Astrocyte (in vitro differentiated cells and primary cell): ENCODE data around the gene DCST1.

Experiments used
- EZH2 ChIP-seq: IDR thresholded peaks from 2 replicates; pipeline ENCODE4 v1.6.1; 2012; ENCODE audit warnings: mild to moderate bottlenecking, low read length, inconsistent platforms; ENCODE audit not compliant: insufficient read depth
- TF ChIP-seq, protein P1 (sequence below): IDR thresholded peaks from 2 replicates; pipeline ENCODE4 v1.5.1; 2011; ENCODE audit warnings: low read depth, mild to moderate bottlenecking, inconsistent platforms, low read length, moderate library complexity; ENCODE audit not compliant: insufficient read depth

DNA sequence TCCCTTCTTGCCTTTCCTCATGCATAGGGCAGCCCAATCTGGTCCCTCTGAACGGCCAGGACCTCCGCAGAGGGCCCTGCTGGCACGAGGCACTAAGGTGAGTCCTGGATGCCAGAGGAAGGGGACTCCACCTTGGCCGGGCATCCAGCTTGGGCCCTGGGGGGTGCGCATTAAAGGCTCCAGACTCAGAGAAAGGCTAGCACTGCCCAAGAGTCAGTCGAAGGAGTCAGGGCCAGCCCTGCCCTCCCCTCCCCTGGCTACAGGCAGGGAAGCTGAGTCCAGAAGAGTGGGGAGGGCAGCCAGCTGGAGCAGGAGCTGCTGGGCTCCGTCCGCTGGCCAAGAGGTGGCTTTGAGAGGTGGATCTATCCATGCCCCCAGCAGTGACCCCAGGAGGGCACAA is 27.1 kb downstream of the DCST1 start:
- TF ChIP-seq EZH2: no peak
- TF ChIP-seq, protein P1, sequence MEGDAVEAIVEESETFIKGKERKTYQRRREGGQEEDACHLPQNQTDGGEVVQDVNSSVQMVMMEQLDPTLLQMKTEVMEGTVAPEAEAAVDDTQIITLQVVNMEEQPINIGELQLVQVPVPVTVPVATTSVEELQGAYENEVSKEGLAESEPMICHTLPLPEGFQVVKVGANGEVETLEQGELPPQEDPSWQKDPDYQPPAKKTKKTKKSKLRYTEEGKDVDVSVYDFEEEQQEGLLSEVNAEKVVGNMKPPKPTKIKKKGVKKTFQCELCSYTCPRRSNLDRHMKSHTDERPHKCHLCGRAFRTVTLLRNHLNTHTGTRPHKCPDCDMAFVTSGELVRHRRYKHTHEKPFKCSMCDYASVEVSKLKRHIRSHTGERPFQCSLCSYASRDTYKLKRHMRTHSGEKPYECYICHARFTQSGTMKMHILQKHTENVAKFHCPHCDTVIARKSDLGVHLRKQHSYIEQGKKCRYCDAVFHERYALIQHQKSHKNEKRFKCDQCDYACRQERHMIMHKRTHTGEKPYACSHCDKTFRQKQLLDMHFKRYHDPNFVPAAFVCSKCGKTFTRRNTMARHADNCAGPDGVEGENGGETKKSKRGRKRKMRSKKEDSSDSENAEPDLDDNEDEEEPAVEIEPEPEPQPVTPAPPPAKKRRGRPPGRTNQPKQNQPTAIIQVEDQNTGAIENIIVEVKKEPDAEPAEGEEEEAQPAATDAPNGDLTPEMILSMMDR: no peak
